SU-DHL-6 (cell line): Measurements from ENCODE around the gene SHISA4.

Experiments used
- H2AFZ ChIP-seq: fragments of 200-600 bp; sonication (generic); 2 replicates; pipeline ENCODE4 v1.6.1; 2014; ENCODE audit warnings: low read depth, mild to moderate bottlenecking, moderate library complexity, mixed read lengths, antibody characterized with exemption, low read length; ENCODE audit not compliant: severe bottlenecking
- H3F3A ChIP-seq: fragments of 200-600 bp; shearing (Covaris generic); 2 replicates; pipeline ENCODE4 v1.6.0; 2016; ENCODE audit warnings: antibody characterized with exemption, mild to moderate bottlenecking; ENCODE audit not compliant: insufficient read depth
- H3K27ac ChIP-seq: fragments of 200-600 bp; sonication (generic); 2 replicates; pipeline ENCODE4 v1.5.1; 2016; ENCODE audit warnings: low read depth, mild to moderate bottlenecking, low read length, moderate library complexity, mixed read lengths
- H3K27me3 ChIP-seq: fragments of 200-600 bp; sonication (generic), shearing (Covaris generic); 2 replicates; pipeline ENCODE4 v1.6.0; 2014; ENCODE audit warnings: mild to moderate bottlenecking, low read length
- H3K36me3 ChIP-seq: fragments of 200-600 bp; sonication (generic); 2 replicates; pipeline ENCODE4 v1.6.1; 2014; ENCODE audit warnings: mild to moderate bottlenecking, low read length, mixed read lengths
- H3K4me2 ChIP-seq: fragments of 300-600, 200-600 bp; shearing (Covaris generic), sonication (generic); 2 replicates; pipeline ENCODE4 v1.6.0; 2014; ENCODE audit warnings: low read length, low read depth, mild to moderate bottlenecking; ENCODE audit not compliant: poor library complexity, severe bottlenecking
- H3K4me3 ChIP-seq: fragments of 200-600 bp; sonication (generic); 2 replicates; pipeline ENCODE4 v1.5.1; 2014; ENCODE audit warnings: antibody characterized with exemption, low read length, mild to moderate bottlenecking, mixed read lengths; ENCODE audit not compliant: insufficient read depth, poor library complexity, severe bottlenecking
- H3K79me2 ChIP-seq: fragments of 200-600 bp; sonication (generic); 2 replicates; pipeline ENCODE4 v1.6.1; 2014; ENCODE audit warnings: mild to moderate bottlenecking, low read length, moderate library complexity; ENCODE audit not compliant: insufficient read depth
- H3K9ac ChIP-seq: fragments of 200-600 bp; sonication (generic); 2 replicates; pipeline ENCODE4 v1.7.0; 2014; ENCODE audit warnings: mild to moderate bottlenecking, low read length
- H3K9me2 ChIP-seq: fragments of 200-600 bp; sonication (generic); replicated peaks from 2 replicates; pipeline ENCODE4 v1.6.1; 2014; ENCODE audit warnings: low read length; ENCODE audit not compliant: insufficient read depth
- H3K9me3 ChIP-seq: fragments of 200-600 bp; sonication (generic); 2 replicates; pipeline ENCODE4 v1.6.1; 2014; ENCODE audit warnings: low read length, mixed read lengths; ENCODE audit not compliant: insufficient read depth
- H4K20me1 ChIP-seq: fragments of 200-600 bp; sonication (generic); 2 replicates; pipeline ENCODE4 v1.6.1; 2014; ENCODE audit warnings: low read depth, mild to moderate bottlenecking, antibody characterized with exemption, low read length, moderate library complexity, mixed read lengths
- EZH2phosphoT487 ChIP-seq: fragments of 200-600 bp; sonication (generic), shearing (Covaris generic); conservative IDR thresholded peaks from 2 replicates; pipeline ENCODE4 v1.6.1; 2018; ENCODE audit warnings: mild to moderate bottlenecking, antibody characterized with exemption, low read length, moderate library complexity, mixed read lengths
- TF ChIP-seq, protein P1 (sequence below): fragments of 200-600 bp; sonication (generic); IDR thresholded peaks from one replicate; pipeline ENCODE4 v1.5.1; 2017; ENCODE audit warnings: antibody characterized with exemption, mild to moderate bottlenecking, low read length, moderate library complexity; ENCODE audit not compliant: insufficient read depth, poor library complexity, severe bottlenecking

The SHISA4 gene

DNA sequence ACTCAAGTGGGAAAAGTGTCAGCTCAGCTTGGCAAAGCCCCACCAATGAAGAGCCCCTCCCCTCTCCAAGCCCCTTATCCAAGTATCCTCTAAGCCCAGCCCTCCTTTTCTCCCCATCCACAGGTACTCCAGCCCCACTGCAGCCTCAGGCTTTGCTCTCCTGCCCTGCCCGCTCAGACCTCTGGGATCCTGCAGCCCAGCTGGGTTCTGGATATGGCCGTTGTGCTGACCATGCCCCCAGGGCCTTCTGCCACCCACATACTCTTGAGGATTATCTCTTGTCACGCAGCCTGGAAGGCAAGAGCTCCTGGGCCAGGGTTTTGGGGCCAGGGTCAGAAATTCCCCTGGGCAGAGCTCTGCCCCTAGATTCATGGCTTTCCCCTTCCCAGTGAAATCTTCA, 4.7 kb downstream of the SHISA4 start:
- Histone ChIP-seq H4K20me1 (no peaks in the 10 kb centered on the region), H3K79me2 (no peaks in the 10 kb centered on the region), H3K27me3 (no peaks in the 10 kb centered on the region), H3K27ac (no peak overlapping the region), H3K9me2 (no peaks in the 10 kb centered on the region), H2AFZ (no peak overlapping the region), H3K9me3 (no peaks in the 10 kb centered on the region), H3K9ac (no peak overlapping the region), H3K36me3 (no peaks in the 10 kb centered on the region), H3F3A (no peaks in the 10 kb centered on the region), H3K4me3 (no peak overlapping the region), H3K4me2 (no peak overlapping the region)
- no peak for TF ChIP-seq EZH2phosphoT487
- TF ChIP-seq, protein P1, sequence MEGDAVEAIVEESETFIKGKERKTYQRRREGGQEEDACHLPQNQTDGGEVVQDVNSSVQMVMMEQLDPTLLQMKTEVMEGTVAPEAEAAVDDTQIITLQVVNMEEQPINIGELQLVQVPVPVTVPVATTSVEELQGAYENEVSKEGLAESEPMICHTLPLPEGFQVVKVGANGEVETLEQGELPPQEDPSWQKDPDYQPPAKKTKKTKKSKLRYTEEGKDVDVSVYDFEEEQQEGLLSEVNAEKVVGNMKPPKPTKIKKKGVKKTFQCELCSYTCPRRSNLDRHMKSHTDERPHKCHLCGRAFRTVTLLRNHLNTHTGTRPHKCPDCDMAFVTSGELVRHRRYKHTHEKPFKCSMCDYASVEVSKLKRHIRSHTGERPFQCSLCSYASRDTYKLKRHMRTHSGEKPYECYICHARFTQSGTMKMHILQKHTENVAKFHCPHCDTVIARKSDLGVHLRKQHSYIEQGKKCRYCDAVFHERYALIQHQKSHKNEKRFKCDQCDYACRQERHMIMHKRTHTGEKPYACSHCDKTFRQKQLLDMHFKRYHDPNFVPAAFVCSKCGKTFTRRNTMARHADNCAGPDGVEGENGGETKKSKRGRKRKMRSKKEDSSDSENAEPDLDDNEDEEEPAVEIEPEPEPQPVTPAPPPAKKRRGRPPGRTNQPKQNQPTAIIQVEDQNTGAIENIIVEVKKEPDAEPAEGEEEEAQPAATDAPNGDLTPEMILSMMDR: no peak

DNA sequence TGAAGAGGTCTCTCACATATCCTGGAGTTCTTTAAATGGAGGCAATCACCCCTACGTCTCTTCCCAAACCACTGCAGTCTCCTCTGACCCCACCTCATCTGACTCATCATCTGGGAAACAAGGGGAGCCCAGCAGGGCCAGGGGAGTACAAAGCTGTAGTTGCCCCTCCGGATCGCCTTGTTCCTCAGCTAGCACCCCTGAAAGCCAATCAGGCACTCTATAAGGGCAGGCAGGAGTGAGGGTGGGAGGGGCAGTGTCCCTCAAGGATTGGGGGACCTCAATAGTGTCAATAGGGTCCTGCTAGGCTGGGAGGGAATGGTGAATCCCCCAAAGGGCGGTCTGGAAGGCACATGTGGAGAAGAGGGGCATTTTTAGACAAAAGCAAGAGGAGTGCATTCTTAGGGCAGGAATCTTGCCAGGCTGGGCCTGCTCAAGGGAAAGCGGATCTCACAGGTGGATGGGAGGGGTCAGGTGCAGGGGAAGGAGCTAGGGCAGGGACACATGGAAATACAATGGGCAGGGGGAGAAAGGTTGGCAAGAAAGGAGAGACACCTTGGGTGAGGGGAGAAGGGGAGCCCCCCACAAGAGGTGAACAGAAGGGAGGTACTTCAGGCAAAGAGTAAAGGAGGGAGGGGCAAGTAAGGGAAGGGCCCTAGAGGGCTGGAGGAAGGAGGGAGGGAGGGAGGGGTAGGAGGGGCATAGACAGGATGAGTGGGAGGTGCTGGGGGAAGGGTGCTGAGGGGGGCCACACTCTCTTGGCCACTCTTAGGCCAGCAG, 5.8 kb downstream of the SHISA4 start:
- Histone ChIP-seq H3K27ac (no peak overlapping the region), H3K27me3 (no peaks in the 10 kb centered on the region), H3K4me2 (no peak overlapping the region), H2AFZ (no peak overlapping the region), H3K9me3 (no peaks in the 10 kb centered on the region), H3K9ac (no peak overlapping the region), H3F3A (no peaks in the 10 kb centered on the region), H4K20me1 (no peaks in the 10 kb centered on the region), H3K4me3 (no peak overlapping the region), H3K9me2 (no peaks in the 10 kb centered on the region), H3K79me2 (no peaks in the 10 kb centered on the region), H3K36me3 (no peaks in the 10 kb centered on the region)
- TF ChIP-seq EZH2phosphoT487: no peak
- TF ChIP-seq, protein P1: no peak

DNA sequence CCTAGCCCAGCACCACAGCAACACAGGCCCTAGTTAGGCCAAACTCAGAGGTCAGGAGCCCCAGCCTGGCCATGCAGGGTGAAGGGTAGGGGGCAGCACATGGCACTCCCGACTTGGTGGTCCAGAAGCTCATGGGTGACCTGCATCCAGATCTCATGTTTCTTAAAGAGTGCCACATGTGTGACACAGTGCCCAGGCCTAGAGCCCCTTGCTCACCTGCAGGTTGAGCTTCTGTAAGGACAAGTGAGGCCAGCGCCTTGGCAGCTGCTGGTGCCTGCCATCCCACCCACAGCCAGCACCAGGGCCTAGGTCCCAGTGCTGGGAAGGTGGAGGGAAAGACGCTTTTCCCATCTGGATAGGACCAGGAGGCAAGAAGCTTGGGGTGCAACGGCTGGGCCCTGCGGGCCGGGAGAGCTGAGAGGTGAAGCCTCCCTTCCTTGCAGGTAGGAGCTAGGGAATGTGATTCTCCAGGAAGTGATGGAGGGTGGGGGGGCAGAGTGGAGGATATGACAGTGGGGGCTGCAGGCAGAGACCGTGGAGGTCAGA, 6.5 kb downstream of the SHISA4 start:
- no peaks in the 10 kb centered on the region for H3K9me3 ChIP-seq
- H4K20me1 ChIP-seq: no peaks in the 10 kb centered on the region
- H3K27me3 ChIP-seq: no peaks in the 10 kb centered on the region
- H3K79me2 ChIP-seq: no peaks in the 10 kb centered on the region
- H3K4me3 ChIP-seq: no peak overlapping the region
- H3K9ac ChIP-seq: no peak overlapping the region
- no peaks in the 10 kb centered on the region for H3F3A ChIP-seq
- no peaks in the 10 kb centered on the region for H3K9me2 ChIP-seq
- no peak for TF ChIP-seq EZH2phosphoT487
- TF ChIP-seq, protein P1: no peak
- no peak overlapping the region for H2AFZ ChIP-seq
- no peaks in the 10 kb centered on the region for H3K36me3 ChIP-seq
- no peak overlapping the region for H3K4me2 ChIP-seq
- H3K27ac ChIP-seq: no peak overlapping the region
